Choroid plexus epithelial cell (primary cell): ENCODE results near the gene CTIF.

Source experiments
- DNase-seq: peaks from one replicate; pipeline ENCODE4 v3.0.0-alpha.2; 2010; ENCODE audit warnings: low read depth
- H3K4me3 ChIP-seq: 2 replicates; pipeline ENCODE4 v1.5.1; 2011; ENCODE audit warnings: low read depth, mild to moderate bottlenecking, control low read depth, low read length, moderate library complexity
- CTCF ChIP-seq: conservative IDR thresholded peaks from 2 replicates; pipeline ENCODE4 v1.5.1; 2011; ENCODE audit warnings: low read depth, mild to moderate bottlenecking, control low read depth, inconsistent platforms, low read length, moderate library complexity

CTIF gene

GRCh38 chr18:48600456-48601090 is 61.7 kb downstream of the CTIF start:
- H3K4me3 ChIP-seq = no peak overlapping the region
- no peak for TF ChIP-seq CTCF
- DNase-seq = no peak

- no peak for DNase-seq
- no peak overlapping the region for H3K4me3 ChIP-seq
- no peak for TF ChIP-seq CTCF
Observed at GRCh38 chr18:48601343-48601742, 62.5 kb downstream of the CTIF start.

GRCh38 chr18:48602759-48603390 is 64.0 kb downstream of the CTIF start:
- TF ChIP-seq CTCF = no peak
- DNase-seq = no peak
- no peak overlapping the region for H3K4me3 ChIP-seq

GRCh38 chr18:48605408-48605845 is 66.6 kb downstream of the CTIF start:
- TF ChIP-seq CTCF = peak; percentile 72

GRCh38 chr18:48607056-48607984 is 68.5 kb downstream of the CTIF start:
- H3K4me3 ChIP-seq = no peak overlapping the region
- peak; percentile 94 for DNase-seq
- TF ChIP-seq CTCF = peak; percentile 19

More at GRCh38 chr18:48605408-48605845, 66.6 kb downstream of the CTIF start:
- DNase-seq = peak; percentile 74
- no peak overlapping the region for H3K4me3 ChIP-seq

- no peak for DNase-seq
- TF ChIP-seq CTCF = no peak
- H3K4me3 ChIP-seq = no peak overlapping the region
Observed at GRCh38 chr18:48608581-48608980, 69.8 kb downstream of the CTIF start.
